ENCODE data around the gene EIF3K. TPM values are rescaled to one million over a fixed set of nuclear protein-coding genes. Genes with fewer than 3 reads are reported as not detected.

EIF3K gene
- total and polyA plus RNA-seq, 7 donors = 469 to 803 (median 573) TPM

DNA sequence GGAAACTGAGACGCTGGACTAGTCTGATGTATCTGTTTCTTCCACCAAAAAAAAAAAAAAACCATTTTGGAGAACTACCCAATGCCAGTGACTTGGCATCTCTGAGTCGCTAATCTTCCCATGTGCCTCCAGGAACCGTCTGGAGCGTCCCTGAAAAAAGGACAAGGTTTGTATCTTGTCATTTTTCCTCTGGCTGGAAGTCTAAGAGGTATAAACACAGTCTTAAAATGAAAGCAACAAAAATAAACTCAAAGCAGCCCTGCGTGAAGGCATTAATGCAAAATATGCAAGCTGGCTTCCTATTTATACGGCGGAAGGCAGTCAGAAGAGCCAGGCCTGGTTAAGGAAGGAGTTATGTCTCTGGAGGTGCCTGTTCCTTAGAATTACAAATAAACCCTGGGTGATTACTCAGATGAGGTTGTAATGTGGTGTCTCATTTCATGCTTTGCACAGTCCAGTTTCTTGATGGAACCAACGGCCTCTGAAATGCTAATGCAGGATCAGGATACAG, 48.7 kb downstream of the EIF3K start:
- no peak for DNase-seq
- intact Hi-C loops (cut with DNase I) = no loop called here
- H3K27me3 ChIP-seq = no peaks in the 10 kb centered on the region
- peaks cover 0 to 94% (median 93%) of the 10 kb centered on the region in 4 donors for H3K4me1 ChIP-seq
- H3K9me3 ChIP-seq = no peaks in the 10 kb centered on the region
- TF ChIP-seq EP300 (IDR thresholded peaks at IDR 0.05) (no peak), POLR2A (IDR thresholded peaks at IDR 0.05) (no peak), CTCF (IDR thresholded peaks at IDR 0.05) (no peak), POLR2AphosphoS5 (IDR thresholded peaks at IDR 0.05) (peak in 2 of 4 donors; percentile 17 to 18)
- H3K4me3 ChIP-seq = peak overlapping the region in 1 of 4 donors; percentile 5
- peak overlapping the region; percentile 96 to 100 (median 98) for H3K27ac ChIP-seq
- 37 to 60% methylated on average over 8 of the region's 8 CpGs for WGBS, 2 donors
- H3K36me3 ChIP-seq = no peaks in the 10 kb centered on the region

DNA sequence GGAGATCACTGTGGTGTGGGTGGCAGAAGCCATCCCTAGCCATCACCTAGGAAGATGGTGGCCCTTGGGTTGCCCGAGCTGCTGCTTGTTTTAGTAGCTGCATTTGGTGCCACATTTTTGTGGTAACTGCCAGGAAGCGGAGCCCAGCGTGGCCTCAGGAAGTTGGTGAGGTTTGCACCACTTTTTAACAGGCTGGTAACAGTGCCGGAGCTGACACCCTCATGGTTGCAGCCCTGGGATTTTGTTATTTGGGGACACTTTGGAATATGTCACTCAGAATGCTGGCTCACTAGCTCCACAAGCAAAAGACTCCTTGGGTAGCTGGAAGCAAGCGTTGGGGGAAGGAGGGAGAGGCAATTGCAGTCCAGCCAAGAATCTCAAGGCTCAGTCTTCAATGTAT, 50.6 kb downstream of the EIF3K start:
- Histone ChIP-seq H3K4me3 (no peak overlapping the region), H3K4me1 (peaks cover 0 to 84% (median 83%) of the 10 kb centered on the region in 4 donors), H3K27me3 (no peaks in the 10 kb centered on the region), H3K9me3 (no peaks in the 10 kb centered on the region), H3K27ac (peak overlapping the region; percentile 96 to 100 (median 98)), H3K36me3 (no peaks in the 10 kb centered on the region)
- TF ChIP-seq EP300 (IDR thresholded peaks at IDR 0.05) = no peak
- no peak for TF ChIP-seq POLR2AphosphoS5 (IDR thresholded peaks at IDR 0.05)
- TF ChIP-seq CTCF (IDR thresholded peaks at IDR 0.05) = no peak
- no peak for TF ChIP-seq POLR2A (IDR thresholded peaks at IDR 0.05)
- DNase-seq = no peak
- whole genome bisulfite sequencing, 2 donors = 43 to 76% methylated on average over 5 of the region's 5 CpGs
- intact Hi-C loops (cut with DNase I) = no loop called here

DNA sequence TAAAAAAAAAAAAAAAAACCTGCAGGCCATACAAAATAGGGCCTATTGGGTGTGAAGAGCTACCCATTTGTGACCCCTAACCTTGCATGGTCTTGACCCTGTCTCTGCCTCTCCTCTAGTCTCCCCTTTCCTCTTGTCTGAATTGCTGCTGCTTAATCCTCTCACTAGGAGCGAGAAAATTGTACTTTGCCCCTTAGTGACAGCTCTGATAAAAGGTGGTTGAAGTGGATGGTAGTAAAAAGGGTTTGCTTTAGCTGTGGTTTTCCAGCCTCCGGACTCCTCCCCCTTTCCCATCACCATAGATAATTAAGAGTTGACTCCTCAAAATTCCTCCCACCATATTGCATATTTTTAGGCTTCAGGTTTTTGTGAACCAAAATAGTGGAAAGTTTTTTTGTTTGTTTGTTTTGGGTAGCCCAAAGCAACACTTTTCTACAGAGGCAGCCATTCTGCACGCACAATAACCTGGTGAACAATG, 52.0 kb downstream of the EIF3K start:
- H3K4me1 ChIP-seq = peaks cover 0 to 83% (median 83%) of the 10 kb centered on the region in 4 donors
- H3K27me3 ChIP-seq = no peaks in the 10 kb centered on the region
- intact Hi-C loops (cut with DNase I) = no loop called here
- DNase-seq = no peak
- no peaks in the 10 kb centered on the region for H3K9me3 ChIP-seq
- peak overlapping the region; percentile 96 to 100 (median 98) for H3K27ac ChIP-seq
- H3K4me3 ChIP-seq = no peak overlapping the region
- H3K36me3 ChIP-seq = no peaks in the 10 kb centered on the region
- no peak for TF ChIP-seq EP300 (IDR thresholded peaks at IDR 0.05)
- TF ChIP-seq POLR2AphosphoS5 (IDR thresholded peaks at IDR 0.05) = no peak
- no peak for TF ChIP-seq POLR2A (IDR thresholded peaks at IDR 0.05)
- no peak for TF ChIP-seq CTCF (IDR thresholded peaks at IDR 0.05)
- 22 to 56% methylated on average over 3 of the region's 3 CpGs for WGBS, 2 donors

- no peaks in the 10 kb centered on the region for H3K27me3 ChIP-seq
- H3K36me3 ChIP-seq = no peaks in the 10 kb centered on the region
- WGBS, 2 donors = 57 to 78% methylated on average over 4 of the region's 4 CpGs
- peaks cover 0 to 83% (median 83%) of the 10 kb centered on the region in 4 donors for H3K4me1 ChIP-seq
- peak overlapping the region; percentile 96 to 100 (median 98) for H3K27ac ChIP-seq
- H3K9me3 ChIP-seq = no peaks in the 10 kb centered on the region
- DNase-seq = no peak
- intact Hi-C loops (cut with DNase I) = no loop called here
- H3K4me3 ChIP-seq = no peak overlapping the region
- no peak for TF ChIP-seq EP300 (IDR thresholded peaks at IDR 0.05)
- TF ChIP-seq CTCF (IDR thresholded peaks at IDR 0.05) = no peak
- TF ChIP-seq POLR2AphosphoS5 (IDR thresholded peaks at IDR 0.05) = no peak
- no peak for TF ChIP-seq POLR2A (IDR thresholded peaks at IDR 0.05)
Observed at GRCh38 chr19:38671654-38672053, 52.7 kb downstream of the EIF3K start.

GRCh38 chr19:38673030-38673429, 54.0 kb downstream of the EIF3K start:
- WGBS, 2 donors = 84 to 91% methylated on average over 4 of the region's 4 CpGs
- TF ChIP-seq CTCF (IDR thresholded peaks at IDR 0.05) (no peak), POLR2AphosphoS5 (IDR thresholded peaks at IDR 0.05) (no peak), POLR2A (IDR thresholded peaks at IDR 0.05) (no peak), EP300 (IDR thresholded peaks at IDR 0.05) (no peak)
- no peaks in the 10 kb centered on the region for H3K9me3 ChIP-seq
- peaks cover 0 to 83% (median 81%) of the 10 kb centered on the region in 4 donors for H3K4me1 ChIP-seq
- intact Hi-C loops (cut with DNase I) = no loop called here
- no peaks in the 10 kb centered on the region for H3K27me3 ChIP-seq
- no peaks in the 10 kb centered on the region for H3K36me3 ChIP-seq
- peak overlapping the region; percentile 96 to 100 (median 98) for H3K27ac ChIP-seq
- DNase-seq = no peak
- no peak overlapping the region for H3K4me3 ChIP-seq

All from sigmoid colon (tissue), 7 donors.